ENCODE results near the gene VCAN.

The VCAN gene

GRCh38 chr5:83507431-83507830 lies 35.9 kb downstream of the VCAN start:
- no peak for DNase-seq

- DNase-seq = no peak
Measured at GRCh38 chr5:83509540-83509939, 38.0 kb downstream of the VCAN start.

- no peak for DNase-seq
Measured at GRCh38 chr5:83510260-83510659, 38.7 kb downstream of the VCAN start.

- no peak for DNase-seq
Measured at GRCh38 chr5:83512061-83512745, 40.7 kb downstream of the VCAN start.

GRCh38 chr5:83513081-83513480 lies 41.5 kb downstream of the VCAN start:
- DNase-seq = no peak

- no peak for DNase-seq
Measured at GRCh38 chr5:83513491-83513890, 41.9 kb downstream of the VCAN start.

GRCh38 chr5:83516377-83516776 lies 44.8 kb downstream of the VCAN start:
- no peak for DNase-seq

- no peak for DNase-seq
Measured at GRCh38 chr5:83517072-83517687, 45.6 kb downstream of the VCAN start.

- DNase-seq = no peak
Measured at GRCh38 chr5:83517688-83518085, 46.1 kb downstream of the VCAN start.

- no peak for DNase-seq
Measured at GRCh38 chr5:83518319-83519061, 46.9 kb downstream of the VCAN start.

GRCh38 chr5:83522446-83522845 lies 50.9 kb downstream of the VCAN start:
- no peak for DNase-seq

GRCh38 chr5:83523929-83524328 lies 52.4 kb downstream of the VCAN start:
- DNase-seq = no peak

GRCh38 chr5:83524345-83524744 lies 52.8 kb downstream of the VCAN start:
- no peak for DNase-seq

- no peak for DNase-seq
Measured at GRCh38 chr5:83524991-83525390, 53.4 kb downstream of the VCAN start.

GRCh38 chr5:83526289-83526688 lies 54.7 kb downstream of the VCAN start:
- DNase-seq = no peak

GRCh38 chr5:83527221-83527620 lies 55.7 kb downstream of the VCAN start:
- DNase-seq = no peak

- DNase-seq = no peak
Measured at GRCh38 chr5:83527722-83528438, 56.3 kb downstream of the VCAN start.

- DNase-seq = no peak
Measured at GRCh38 chr5:83528439-83528769, 56.9 kb downstream of the VCAN start.

- no peak for DNase-seq
Measured at GRCh38 chr5:83530193-83530592, 58.6 kb downstream of the VCAN start.

GRCh38 chr5:83531661-83532060 lies 60.1 kb downstream of the VCAN start:
- DNase-seq = no peak

GRCh38 chr5:83538786-83539462 lies 67.4 kb downstream of the VCAN start:
- no peak for DNase-seq

GRCh38 chr5:83539463-83539790 lies 67.9 kb downstream of the VCAN start:
- DNase-seq = no peak

GRCh38 chr5:83540105-83540504 lies 68.6 kb downstream of the VCAN start:
- DNase-seq = no peak
